ENCODE measurements around the gene NPAS3.

DNA sequence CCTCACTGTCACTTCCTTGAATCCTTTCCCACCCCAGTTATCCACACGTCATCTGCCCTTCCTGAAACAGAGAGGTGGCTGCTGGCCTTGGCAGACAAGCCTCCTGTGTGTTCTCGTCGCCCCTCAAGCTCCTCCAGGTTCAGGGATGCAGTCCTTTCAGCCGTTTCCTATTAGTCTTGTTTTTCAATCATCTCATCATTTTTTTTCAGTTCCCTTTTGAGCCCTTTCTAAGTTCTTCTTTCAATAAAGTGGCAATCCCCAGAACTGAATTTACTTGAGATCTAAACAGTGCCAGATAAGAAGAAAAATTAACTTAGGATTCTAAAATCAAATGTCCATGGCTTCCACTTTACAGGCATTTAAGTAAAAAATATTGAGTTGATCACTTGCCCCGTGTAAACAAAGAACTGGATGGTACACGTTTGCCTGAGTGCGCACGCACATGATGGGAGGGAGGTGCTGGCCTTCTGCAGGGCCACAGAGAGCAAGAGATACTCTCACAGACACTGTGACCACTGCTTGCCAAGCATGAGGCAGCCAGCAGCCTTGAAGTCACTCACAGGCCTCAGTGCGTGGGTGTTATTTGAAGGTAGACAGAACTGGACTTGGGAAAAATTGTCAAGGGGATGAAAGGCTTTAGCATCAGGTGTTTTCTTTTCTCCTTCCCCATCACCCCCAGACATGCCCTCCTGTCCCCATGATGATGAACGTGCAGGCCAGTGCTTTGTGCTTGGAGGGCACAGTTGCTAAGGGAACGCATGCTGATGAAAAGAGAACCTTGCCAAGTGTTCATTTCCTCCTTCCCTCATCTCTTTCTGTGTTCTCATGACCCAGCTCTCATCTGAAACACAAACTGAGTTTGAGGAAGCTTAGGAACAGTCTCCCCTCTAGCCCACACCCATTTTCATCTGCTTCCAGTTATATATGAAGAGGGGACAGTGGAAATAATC lies 603.9 kb downstream of the NPAS3 start:
- TF ChIP-seq, protein P1, sequence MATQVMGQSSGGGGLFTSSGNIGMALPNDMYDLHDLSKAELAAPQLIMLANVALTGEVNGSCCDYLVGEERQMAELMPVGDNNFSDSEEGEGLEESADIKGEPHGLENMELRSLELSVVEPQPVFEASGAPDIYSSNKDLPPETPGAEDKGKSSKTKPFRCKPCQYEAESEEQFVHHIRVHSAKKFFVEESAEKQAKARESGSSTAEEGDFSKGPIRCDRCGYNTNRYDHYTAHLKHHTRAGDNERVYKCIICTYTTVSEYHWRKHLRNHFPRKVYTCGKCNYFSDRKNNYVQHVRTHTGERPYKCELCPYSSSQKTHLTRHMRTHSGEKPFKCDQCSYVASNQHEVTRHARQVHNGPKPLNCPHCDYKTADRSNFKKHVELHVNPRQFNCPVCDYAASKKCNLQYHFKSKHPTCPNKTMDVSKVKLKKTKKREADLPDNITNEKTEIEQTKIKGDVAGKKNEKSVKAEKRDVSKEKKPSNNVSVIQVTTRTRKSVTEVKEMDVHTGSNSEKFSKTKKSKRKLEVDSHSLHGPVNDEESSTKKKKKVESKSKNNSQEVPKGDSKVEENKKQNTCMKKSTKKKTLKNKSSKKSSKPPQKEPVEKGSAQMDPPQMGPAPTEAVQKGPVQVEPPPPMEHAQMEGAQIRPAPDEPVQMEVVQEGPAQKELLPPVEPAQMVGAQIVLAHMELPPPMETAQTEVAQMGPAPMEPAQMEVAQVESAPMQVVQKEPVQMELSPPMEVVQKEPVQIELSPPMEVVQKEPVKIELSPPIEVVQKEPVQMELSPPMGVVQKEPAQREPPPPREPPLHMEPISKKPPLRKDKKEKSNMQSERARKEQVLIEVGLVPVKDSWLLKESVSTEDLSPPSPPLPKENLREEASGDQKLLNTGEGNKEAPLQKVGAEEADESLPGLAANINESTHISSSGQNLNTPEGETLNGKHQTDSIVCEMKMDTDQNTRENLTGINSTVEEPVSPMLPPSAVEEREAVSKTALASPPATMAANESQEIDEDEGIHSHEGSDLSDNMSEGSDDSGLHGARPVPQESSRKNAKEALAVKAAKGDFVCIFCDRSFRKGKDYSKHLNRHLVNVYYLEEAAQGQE (IDR thresholded peaks at IDR 0.05), result no peak
- TF ChIP-seq RXRA (IDR thresholded peaks at IDR 0.05) (no peak), SP1 (IDR thresholded peaks at IDR 0.05) (no peak), GABPA (IDR thresholded peaks at IDR 0.05 in 1 of 2, conservative IDR thresholded peaks at IDR 0.05 in 1 of 2) (no peak), JUND (IDR thresholded peaks at IDR 0.05) (no peak)
- TF ChIP-seq, protein P2, sequence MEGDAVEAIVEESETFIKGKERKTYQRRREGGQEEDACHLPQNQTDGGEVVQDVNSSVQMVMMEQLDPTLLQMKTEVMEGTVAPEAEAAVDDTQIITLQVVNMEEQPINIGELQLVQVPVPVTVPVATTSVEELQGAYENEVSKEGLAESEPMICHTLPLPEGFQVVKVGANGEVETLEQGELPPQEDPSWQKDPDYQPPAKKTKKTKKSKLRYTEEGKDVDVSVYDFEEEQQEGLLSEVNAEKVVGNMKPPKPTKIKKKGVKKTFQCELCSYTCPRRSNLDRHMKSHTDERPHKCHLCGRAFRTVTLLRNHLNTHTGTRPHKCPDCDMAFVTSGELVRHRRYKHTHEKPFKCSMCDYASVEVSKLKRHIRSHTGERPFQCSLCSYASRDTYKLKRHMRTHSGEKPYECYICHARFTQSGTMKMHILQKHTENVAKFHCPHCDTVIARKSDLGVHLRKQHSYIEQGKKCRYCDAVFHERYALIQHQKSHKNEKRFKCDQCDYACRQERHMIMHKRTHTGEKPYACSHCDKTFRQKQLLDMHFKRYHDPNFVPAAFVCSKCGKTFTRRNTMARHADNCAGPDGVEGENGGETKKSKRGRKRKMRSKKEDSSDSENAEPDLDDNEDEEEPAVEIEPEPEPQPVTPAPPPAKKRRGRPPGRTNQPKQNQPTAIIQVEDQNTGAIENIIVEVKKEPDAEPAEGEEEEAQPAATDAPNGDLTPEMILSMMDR (IDR thresholded peaks at IDR 0.05; ENCODE audit: low read depth, low read length, missing input control), result no peak

Data from liver (tissue), 3 donors.